HepG2 (cell line): ENCODE measurements around the gene TCERG1L. TPM values are rescaled to one million over a fixed set of nuclear protein-coding genes. Genes with fewer than 3 reads are reported as not detected.

ENCODE experiments used
- ATAC-seq: fragments of 200-7000 bp; cut with Tn5 transposase; 3 replicates; pipeline ENCODE4 v1.9.1; 2020; ENCODE audit warnings: mild to moderate bottlenecking, moderate library complexity
- BruUV-seq: library from RNA; stranded (reverse); fragments of 400-500 nt; replicated peaks from 2 replicates; lab custom pipeline; 2021; lab: Mats Ljungman, UMichigan
- CTCF ChIA-PET: fragments of 300-600 bp; formaldehyde crosslinking; extraction: SDS; loops from one replicate; lab custom pipeline; 2021; ENCODE audit warnings: low total read pairs, inconsistent platforms, low intra/inter-chr PET ratio; lab: Yijun Ruan, JAX
- POLR2A ChIA-PET: fragments of 350-600 bp; sonication (Branson Sonifier 250); formaldehyde crosslinking; loops from one replicate; lab custom pipeline; 2020; ENCODE audit warnings: antibody characterized with exemption, inconsistent platforms; lab: Yijun Ruan, JAX
- DNase-seq: peaks from one replicate; pipeline ENCODE4 v3.0.0-alpha.2; 2015; ENCODE audit warnings: low spot score
- FAIRE-seq: peaks from 3 replicates; lab custom pipeline; 2011; peaks lifted over from hg19 to GRCh38; lab: Jason Lieb, UNC
- H2AFZ ChIP-seq: one replicate; pipeline ENCODE4 v1.6.1; 2011; ENCODE audit warnings: low read length, inconsistent platforms
- H3K27ac ChIP-seq: fragments of 300-600 bp; 3 replicates; pipeline ENCODE4 v1.8.0; 2011; ENCODE audit warnings: mixed run types, mild to moderate bottlenecking, mixed read lengths, low read length, inconsistent platforms; ENCODE audit not compliant: insufficient read depth; ENCODE audit errors: extremely low read length
- H3K27me3 ChIP-seq, 2 experiments: fragments of 200-600 bp in 1 of 2; 2 replicates in 1 of 2; 3 replicates in 1 of 2; pipeline versions ENCODE4 v1.6.0 to v1.8.0; 2011; ENCODE audit warnings: low read length in 2 of 2, mild to moderate bottlenecking in 2 of 2, moderate library complexity in 2 of 2, inconsistent platforms in 1 of 2; ENCODE audit not compliant: insufficient read depth in 2 of 2, control insufficient read depth in 1 of 2
- H3K36me3 ChIP-seq, 2 experiments: fragments of 200-600 bp in 1 of 2; replicated peaks in 1 of 2; 2 replicates in 1 of 2; 3 replicates in 1 of 2; pipeline versions ENCODE4 v1.5.1 to v1.8.0; 2011; ENCODE audit warnings: low read length in 2 of 2, inconsistent platforms in 1 of 2; ENCODE audit not compliant: insufficient read depth in 2 of 2, control insufficient read depth in 1 of 2
- H3K4me1 ChIP-seq: 2 replicates; pipeline ENCODE4 v1.5.1; 2012; ENCODE audit warnings: low read length, inconsistent platforms; ENCODE audit not compliant: insufficient read depth
- H3K4me2 ChIP-seq: 2 replicates; pipeline ENCODE4 v1.6.0; 2011; ENCODE audit warnings: low read depth, low read length, inconsistent platforms
- H3K4me3 ChIP-seq, 3 experiments: fragments of 200-600 bp in 1 of 3; sonication (generic), shearing (Covaris generic) in 1 of 3; replicated peaks in 1 of 3; 2 replicates each; pipeline ENCODE4 v1.5.1; 2011 to 2016; ENCODE audit warnings: low read length in 3 of 3, inconsistent platforms in 2 of 3, low read depth in 2 of 3, mild to moderate bottlenecking in 2 of 3, control low read depth in 1 of 3, mixed read lengths in 1 of 3; ENCODE audit not compliant: insufficient read depth in 1 of 3
- H3K79me2 ChIP-seq: one replicate; pipeline ENCODE4 v1.6.1; 2011; ENCODE audit warnings: low read length, inconsistent platforms; ENCODE audit not compliant: insufficient read depth
- H3K9ac ChIP-seq: 2 replicates; pipeline ENCODE4 v1.6.0; 2011; ENCODE audit warnings: mild to moderate bottlenecking, low read depth, low read length, inconsistent platforms; ENCODE audit not compliant: insufficient read depth
- H3K9me3 ChIP-seq: 2 replicates; pipeline ENCODE4 v1.5.1; 2012; ENCODE audit warnings: mild to moderate bottlenecking, low read length
- H4K20me1 ChIP-seq: 2 replicates; pipeline ENCODE4 v1.6.0; 2011; ENCODE audit warnings: inconsistent platforms, mild to moderate bottlenecking, low read length, moderate library complexity; ENCODE audit not compliant: insufficient read depth
- E2F1 ChIP-seq: sonication (generic); formaldehyde crosslinking; IDR thresholded peaks from 2 replicates; pipeline ENCODE4 v1.5.0; 2020; ENCODE audit warnings: missing genetic modification reagents
- KAT8 ChIP-seq: IDR thresholded peaks from 2 replicates; pipeline ENCODE4 v1.6.1; 2016; ENCODE audit warnings: missing genetic modification reagents, missing compliant biosample characterization
- NKX3-1 ChIP-seq: sonication (generic); formaldehyde crosslinking; IDR thresholded peaks from 2 replicates; pipeline ENCODE4 v1.5.0; 2020; ENCODE audit warnings: missing genetic modification reagents
- PHF20 ChIP-seq: sonication (generic); formaldehyde crosslinking; IDR thresholded peaks from 2 replicates; pipeline ENCODE4 v1.5.0; 2020; ENCODE audit warnings: mild to moderate bottlenecking, missing genetic modification reagents
- RFX5 ChIP-seq: IDR thresholded peaks from 2 replicates; pipeline ENCODE4 v1.6.1; 2011; ENCODE audit warnings: low read depth, low read length, improper control_type of control experiment
- RNF219 ChIP-seq: sonication (generic); formaldehyde crosslinking; IDR thresholded peaks from 2 replicates; pipeline ENCODE4 v1.5.0; 2020; ENCODE audit warnings: mild to moderate bottlenecking, missing genetic modification reagents
- SNRNP70 ChIP-seq: fragments of 200-400 bp; formaldehyde crosslinking; IDR thresholded peaks from 2 replicates; pipeline ENCODE4 v1.6.1; 2017; ENCODE audit warnings: mild to moderate bottlenecking, low read depth, low read length, moderate library complexity
- SRSF4 ChIP-seq: fragments of 200-400 bp; formaldehyde crosslinking; IDR thresholded peaks from one replicate; pipeline ENCODE4 v1.6.1; 2018; ENCODE audit warnings: mild to moderate bottlenecking, low read depth, low read length, moderate library complexity; ENCODE audit not compliant: poor library complexity, severe bottlenecking
- TAF15 ChIP-seq: fragments of 200-400 bp; formaldehyde crosslinking; IDR thresholded peaks from one replicate; pipeline ENCODE4 v1.6.1; 2018; ENCODE audit warnings: mild to moderate bottlenecking, low read depth, low read length; ENCODE audit not compliant: poor library complexity, severe bottlenecking
- TCF7 ChIP-seq: sonication (generic); IDR thresholded peaks from 2 replicates; pipeline ENCODE4 v1.6.1; 2016; ENCODE audit warnings: antibody characterized with exemption, low read depth
- ZNF225 ChIP-seq: sonication (generic); formaldehyde crosslinking; IDR thresholded peaks from 2 replicates; pipeline ENCODE4 v1.4.0; 2020; ENCODE audit warnings: mild to moderate bottlenecking, missing genetic modification reagents
- ZNF296 ChIP-seq: sonication (generic); formaldehyde crosslinking; conservative IDR thresholded peaks from 2 replicates; pipeline ENCODE4 v1.5.0; 2020; ENCODE audit warnings: mild to moderate bottlenecking, missing genetic modification reagents
- ZNF337 ChIP-seq: sonication (generic); formaldehyde crosslinking; IDR thresholded peaks from 2 replicates; pipeline ENCODE4 v1.5.1; 2020; ENCODE audit warnings: missing genetic modification reagents, low read depth, mild to moderate bottlenecking, borderline replicate concordance
- ZNF460 ChIP-seq: sonication (generic); formaldehyde crosslinking; IDR thresholded peaks from 2 replicates; pipeline ENCODE4 v1.5.1; 2020; ENCODE audit warnings: missing genetic modification reagents, mild to moderate bottlenecking, borderline replicate concordance
- ZNF616 ChIP-seq: sonication (generic); formaldehyde crosslinking; IDR thresholded peaks from 2 replicates; pipeline ENCODE4 v1.5.0; 2020; ENCODE audit warnings: low read depth, mild to moderate bottlenecking, missing genetic modification reagents
- ZNF703 ChIP-seq: sonication (generic); formaldehyde crosslinking; IDR thresholded peaks from 2 replicates; pipeline ENCODE4 v1.5.1; 2020; ENCODE audit warnings: missing genetic modification reagents, mild to moderate bottlenecking, moderate library complexity, borderline replicate concordance
- ZSCAN9 ChIP-seq: IDR thresholded peaks from 2 replicates; pipeline ENCODE4 v1.6.1; 2016; ENCODE audit warnings: borderline replicate concordance
- WGBS: methylation state at CpG from one replicate; pipeline ENCODE4 v1.1.6; 2017; ENCODE audit warnings: low lambda C conversion rate; 5-methylcytosine and 5-hydroxymethylcytosine counted together
- in situ Hi-C: cut with HindIII; loops from 2 replicates; pipeline ENCODE4 v1.10.0; 2017; ENCODE audit warnings: low pct_unique_long_range_greater_than_20kb; ENCODE audit not compliant: extremely low pct_ligation_motif_present
- intact Hi-C: fragments of 100-400 bp; cut with micrococcal nuclease; formaldehyde crosslinking; loops from one replicate; pipeline ENCODE4 v1.10.0; 2022; ENCODE audit not compliant: unreplicated experiment
- polyA plus RNA-seq, 8 experiments: library from polyadenylated mRNA; depleted of rRNA in 3 of 8; stranded (reverse) in 7 of 8; unstranded in 1 of 8; fragments of >200 nt; fragmentation: Illumina TruSeq in 4 of 8; extraction: Trizol in 4 of 8; gene quantifications; 2 replicates each; pipeline versions ENCODE4 v1.2.1 to v1.2.3, GENCODE V29; 2011 to 2016; ENCODE audit warnings: low read depth in 4 of 8, missing spikeins in 1 of 8, mixed read lengths in 1 of 8; ENCODE audit not compliant: insufficient read depth in 1 of 8
- total RNA-seq, 5 experiments: library from RNA; depleted of rRNA; stranded (reverse); fragments of >200 nt; fragmentation: Illumina TruSeq; extraction: Trizol; gene quantifications; 2 replicates each; pipeline ENCODE4 v1.2.3, GENCODE V29; 2016; ENCODE audit warnings: low read depth in 1 of 5

Gene TCERG1L
- total and polyA plus RNA-seq, 2 of the 13 experiments (the other 11 are each of a cell fraction or from before 2014, with no cell fraction given), result not detected

GRCh38 chr10:131203456-131204357, 107.8 kb downstream of the TCERG1L start:
- DNase-seq, result no peak
- no peaks in the 10 kb centered on the region for H3K79me2 ChIP-seq
- no TSS peak for BruUV-seq

More at GRCh38 chr10:131203456-131204357, 107.8 kb downstream of the TCERG1L start:
- in situ Hi-C loops, result no loop called here
- Histone ChIP-seq H3K9me3 (no peaks in the 10 kb centered on the region), H3K27ac (no peak overlapping the region), H3K27me3 (peaks cover 4 to 26% of the 10 kb centered on the region in 2 experiments), H3K36me3 (no peaks in the 10 kb centered on the region), H2AFZ (no peak overlapping the region), H3K4me2 (no peak overlapping the region), H3K9ac (no peak overlapping the region), H3K4me1 (no peaks in the 10 kb centered on the region), H4K20me1 (no peaks in the 10 kb centered on the region), H3K4me3 (no peak overlapping the region)
- POLR2A ChIA-PET, result no interaction called here
- WGBS, result 36% methylated on average over 7 of the region's 22 CpGs
- intact Hi-C loops, result no loop called here
- ATAC-seq (no peak), FAIRE-seq (no peak)
- CTCF ChIA-PET, result no interaction called here
- TF ChIP-seq ZNF616 (no peak), ZNF460 (CRISPR knock-in tag) (no peak), ZNF296 (CRISPR knock-in tag) (no peak), ZNF337 (no peak), KAT8 (CRISPR knock-in tag) (no peak), SRSF4 (no peak), ZNF225 (CRISPR knock-in tag) (no peak), TCF7 (no peak), RNF219 (no peak), PHF20 (no peak), NKX3-1 (CRISPR knock-in tag) (no peak), ZNF703 (CRISPR knock-in tag) (no peak), E2F1 (CRISPR knock-in tag) (no peak), ZSCAN9 (CRISPR knock-in tag) (no peak), SNRNP70 (no peak), TAF15 (no peak), RFX5 (no peak)
